Measurements from ENCODE around the gene QSOX1. TPM values are rescaled to one million over a fixed set of nuclear protein-coding genes. Genes with fewer than 3 reads are reported as not detected.

The QSOX1 gene
- total RNA-seq, 1 donor from 2014 or later: 221 TPM

- Mint-ChIP-seq H3K36me3 (ENCODE audit: insufficient read depth) (peaks cover 21% of the 10 kb centered on the region), H3K4me1 (ENCODE audit: low read depth) (no peaks in the 10 kb centered on the region), H3K4me3 (ENCODE audit: low read depth) (no peak overlapping the region), H3K27ac (peak overlapping the region; percentile 23), H3K9me3 (ENCODE audit: low read depth) (no peaks in the 10 kb centered on the region), H3K27me3 (no peaks in the 10 kb centered on the region)
- no peak for TF ChIP-seq CTCF (IDR thresholded peaks at IDR 0.05; ENCODE audit: unreplicated experiment)
- no peak for DNase-seq (ENCODE audit: low spot score, unreplicated experiment)
Observed at GRCh38 chr1:180184041-180184440, 29.4 kb downstream of the QSOX1 start.

GRCh38 chr1:180185281-180185680 lies 30.6 kb downstream of the QSOX1 start:
- no peaks in the 10 kb centered on the region for H3K27me3 Mint-ChIP-seq
- H3K9me3 Mint-ChIP-seq (ENCODE audit: low read depth): no peaks in the 10 kb centered on the region
- H3K4me1 Mint-ChIP-seq (ENCODE audit: low read depth): no peaks in the 10 kb centered on the region
- H3K27ac Mint-ChIP-seq: peak overlapping the region; percentile 71
- DNase-seq (ENCODE audit: low spot score, unreplicated experiment): no peak
- no peak for TF ChIP-seq CTCF (IDR thresholded peaks at IDR 0.05; ENCODE audit: unreplicated experiment)
- no peak overlapping the region for H3K4me3 Mint-ChIP-seq (ENCODE audit: low read depth)
- H3K36me3 Mint-ChIP-seq (ENCODE audit: insufficient read depth): peaks cover 19% of the 10 kb centered on the region

GRCh38 chr1:180185971-180186645 lies 31.4 kb downstream of the QSOX1 start:
- no peaks in the 10 kb centered on the region for H3K4me1 Mint-ChIP-seq (ENCODE audit: low read depth)
- H3K27ac Mint-ChIP-seq: no peak overlapping the region
- TF ChIP-seq CTCF (IDR thresholded peaks at IDR 0.05; ENCODE audit: unreplicated experiment): no peak
- H3K4me3 Mint-ChIP-seq (ENCODE audit: low read depth): no peak overlapping the region
- DNase-seq (ENCODE audit: low spot score, unreplicated experiment): no peak
- H3K27me3 Mint-ChIP-seq: no peaks in the 10 kb centered on the region
- peaks cover 20% of the 10 kb centered on the region for H3K36me3 Mint-ChIP-seq (ENCODE audit: insufficient read depth)
- no peaks in the 10 kb centered on the region for H3K9me3 Mint-ChIP-seq (ENCODE audit: low read depth)

GRCh38 chr1:180186831-180187230 lies 32.2 kb downstream of the QSOX1 start:
- DNase-seq (ENCODE audit: low spot score, unreplicated experiment): no peak
- Mint-ChIP-seq H3K36me3 (ENCODE audit: insufficient read depth) (peaks cover 25% of the 10 kb centered on the region), H3K27ac (no peak overlapping the region), H3K4me3 (ENCODE audit: low read depth) (no peak overlapping the region), H3K27me3 (no peaks in the 10 kb centered on the region), H3K9me3 (ENCODE audit: low read depth) (no peaks in the 10 kb centered on the region), H3K4me1 (ENCODE audit: low read depth) (no peaks in the 10 kb centered on the region)
- no peak for TF ChIP-seq CTCF (IDR thresholded peaks at IDR 0.05; ENCODE audit: unreplicated experiment)

GRCh38 chr1:180187626-180188025 lies 33.0 kb downstream of the QSOX1 start:
- no peak for DNase-seq (ENCODE audit: low spot score, unreplicated experiment)

More at GRCh38 chr1:180187626-180188025, 33.0 kb downstream of the QSOX1 start:
- no peaks in the 10 kb centered on the region for H3K4me1 Mint-ChIP-seq (ENCODE audit: low read depth)
- no peak for TF ChIP-seq CTCF (IDR thresholded peaks at IDR 0.05; ENCODE audit: unreplicated experiment)
- H3K27me3 Mint-ChIP-seq: no peaks in the 10 kb centered on the region
- H3K9me3 Mint-ChIP-seq (ENCODE audit: low read depth): no peaks in the 10 kb centered on the region
- H3K4me3 Mint-ChIP-seq (ENCODE audit: low read depth): no peak overlapping the region
- H3K36me3 Mint-ChIP-seq (ENCODE audit: insufficient read depth): peaks cover 25% of the 10 kb centered on the region
- no peak overlapping the region for H3K27ac Mint-ChIP-seq
